PC-9 (cell line): ENCODE data around the gene TRIO. TPM values are rescaled to one million over a fixed set of nuclear protein-coding genes. Genes with fewer than 3 reads are reported as not detected.

Source experiments
- BruUV-seq: library from RNA; stranded (reverse); fragments of 400-500 nt; replicated peaks from 2 replicates; lab custom pipeline; 2021; lab: Mats Ljungman, UMichigan
- CTCF ChIA-PET: fragments of 300-600 bp; sonication (Branson Sonifier 250); formaldehyde crosslinking; loops from one replicate; lab custom pipeline; 2022; ENCODE audit warnings: antibody characterized with exemption; lab: Charles Lee
- POLR2A ChIA-PET: fragments of 300-600 bp; sonication (Branson Sonifier 250); formaldehyde crosslinking; loops from one replicate; lab custom pipeline; 2022; ENCODE audit warnings: antibody characterized with exemption; ENCODE audit not compliant: unreplicated experiment; lab: Charles Lee
- DNase-seq, 2 experiments: peaks; one replicate each; pipeline versions ENCODE4 v3.0.0 to v3.0.0-alpha.2; 2015 to 2022; ENCODE audit warnings: mixed read lengths in 1 of 2
- H2AFZ ChIP-seq: fragments of 200-600 bp; sonication (generic); 2 replicates; pipeline ENCODE4 v1.8.1; 2017; ENCODE audit warnings: antibody characterized with exemption
- H3F3A ChIP-seq: fragments of 200-600 bp; sonication (generic); 2 replicates; pipeline ENCODE4 v1.8.1; 2017; ENCODE audit warnings: antibody characterized with exemption, mild to moderate bottlenecking, low read depth; ENCODE audit not compliant: insufficient read depth
- H3K27ac ChIP-seq: fragments of 200-600 bp; sonication (generic); 2 replicates; pipeline ENCODE4 v1.6.1; 2016; ENCODE audit warnings: mixed run types
- H3K27me3 ChIP-seq: fragments of 200-600 bp; sonication (generic); 2 replicates; pipeline ENCODE4 v1.6.1; 2016; ENCODE audit warnings: low read depth, mixed run types; ENCODE audit not compliant: insufficient read depth
- H3K36me3 ChIP-seq: fragments of 200-600 bp; sonication (generic); 2 replicates; pipeline ENCODE4 v1.6.1; 2016; ENCODE audit warnings: low read depth, mixed run types
- H3K4me1 ChIP-seq: fragments of 200-600 bp; sonication (generic); replicated peaks from 2 replicates; pipeline ENCODE4 v1.6.1; 2016; ENCODE audit warnings: mixed run types; ENCODE audit not compliant: insufficient read depth
- H3K4me2 ChIP-seq: fragments of 200-600 bp; sonication (generic); 2 replicates; pipeline ENCODE4 v1.6.1; 2017; ENCODE audit warnings: mixed run types
- H3K4me3 ChIP-seq: fragments of 200-600 bp; sonication (generic); 2 replicates; pipeline ENCODE4 v1.6.1; 2016; ENCODE audit warnings: mixed run types
- H3K79me2 ChIP-seq: fragments of 200-600 bp; sonication (generic); 2 replicates; pipeline ENCODE4 v1.6.1; 2017; ENCODE audit warnings: low read depth, mixed run types
- H3K9me2 ChIP-seq: fragments of 200-600 bp; sonication (generic); 2 replicates; pipeline ENCODE4 v1.8.1; 2017; ENCODE audit warnings: mild to moderate bottlenecking; ENCODE audit not compliant: insufficient read depth
- H3K9me3 ChIP-seq: fragments of 200-600 bp; sonication (generic); 2 replicates; pipeline ENCODE4 v1.8.1; 2016; ENCODE audit warnings: low read depth; ENCODE audit not compliant: insufficient read depth
- H4K20me1 ChIP-seq: fragments of 200-600 bp; sonication (generic); 2 replicates; pipeline ENCODE4 v1.8.1; 2017; ENCODE audit not compliant: insufficient read depth
- EZH2 ChIP-seq: fragments of 200-600 bp; sonication (generic); IDR thresholded peaks from 2 replicates; pipeline ENCODE4 v1.8.0; 2017; ENCODE audit warnings: antibody characterized with exemption, low read depth
- intact Hi-C: fragments of 100-400 bp; cut with micrococcal nuclease; formaldehyde crosslinking; loops from one replicate; pipeline ENCODE4 v1.10.0; 2022; ENCODE audit not compliant: unreplicated experiment
- total RNA-seq: library from RNA; stranded (reverse); gene quantifications from 2 replicates; pipeline ENCODE4 v1.2.3, GENCODE V29; 2021
- TF ChIP-seq, protein P1 (sequence below): fragments of 200-600 bp; sonication (generic); conservative IDR thresholded peaks from 2 replicates; pipeline ENCODE4 v1.6.1; 2017; ENCODE audit warnings: mixed run types, antibody characterized with exemption, mild to moderate bottlenecking, moderate library complexity

Gene TRIO
- total RNA-seq, 1 experiment from 2014 or later: 596 TPM

DNA sequence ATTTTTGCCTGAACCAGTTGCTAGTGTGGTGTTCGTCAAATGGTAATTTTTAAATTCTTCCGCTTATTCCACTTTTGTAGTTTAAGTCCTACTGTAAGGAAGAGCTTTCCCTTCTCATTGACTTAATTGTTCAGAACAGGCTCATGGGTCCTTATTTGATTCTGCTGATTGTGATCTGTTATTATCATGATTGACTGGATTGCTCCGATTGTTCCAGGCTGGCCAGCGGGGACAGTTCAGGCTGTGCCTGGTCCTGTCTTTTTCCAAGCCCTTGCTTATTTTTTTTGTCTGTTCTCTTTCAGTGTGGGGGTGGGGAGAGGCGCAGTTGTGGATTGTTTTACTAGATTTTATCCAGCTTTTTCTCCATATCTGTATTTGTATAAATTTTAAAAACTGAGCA is 52.4 kb downstream of the TRIO start:
- BruUV-seq: no TSS peak
- H4K20me1 ChIP-seq: peaks cover 12% of the 10 kb centered on the region
- CTCF ChIA-PET: interaction anchor here (0.6 kb wide), 1 partner anchor 10 kb away, joined by 8 read pairs; no protein-coding TSS in a partner anchor

DNA sequence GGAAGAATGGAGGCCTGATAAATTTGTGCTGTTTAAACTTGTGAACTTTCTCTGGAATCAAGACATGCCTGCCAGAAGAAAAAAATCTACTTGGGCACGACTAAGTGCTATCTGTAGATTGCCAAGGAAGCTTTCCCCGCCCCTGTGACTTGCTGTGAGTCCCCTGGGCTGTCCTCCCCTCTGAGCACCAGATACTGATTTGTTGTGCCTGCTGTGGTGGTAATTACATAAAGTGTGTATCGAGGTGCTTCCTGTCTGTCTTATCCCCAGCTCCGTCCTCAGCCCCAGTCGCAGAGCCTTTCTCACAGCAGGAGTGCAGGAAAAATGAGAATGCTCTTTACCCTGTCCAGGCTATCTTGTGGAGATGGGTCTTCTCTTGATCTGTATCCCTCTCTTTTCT is 53.9 kb downstream of the TRIO start:
- peaks cover 51% of the 10 kb centered on the region for H3F3A ChIP-seq
- H3K79me2 ChIP-seq: peaks cover 100% of the 10 kb centered on the region
- DNase-seq: no peak
- peaks cover 15% of the 10 kb centered on the region for H3K4me1 ChIP-seq
- H3K4me2 ChIP-seq: no peak overlapping the region
- BruUV-seq: TSS peak; percentile 1
- CTCF ChIA-PET: no interaction called here
- H3K27me3 ChIP-seq: no peaks in the 10 kb centered on the region
- TF ChIP-seq, protein P1, sequence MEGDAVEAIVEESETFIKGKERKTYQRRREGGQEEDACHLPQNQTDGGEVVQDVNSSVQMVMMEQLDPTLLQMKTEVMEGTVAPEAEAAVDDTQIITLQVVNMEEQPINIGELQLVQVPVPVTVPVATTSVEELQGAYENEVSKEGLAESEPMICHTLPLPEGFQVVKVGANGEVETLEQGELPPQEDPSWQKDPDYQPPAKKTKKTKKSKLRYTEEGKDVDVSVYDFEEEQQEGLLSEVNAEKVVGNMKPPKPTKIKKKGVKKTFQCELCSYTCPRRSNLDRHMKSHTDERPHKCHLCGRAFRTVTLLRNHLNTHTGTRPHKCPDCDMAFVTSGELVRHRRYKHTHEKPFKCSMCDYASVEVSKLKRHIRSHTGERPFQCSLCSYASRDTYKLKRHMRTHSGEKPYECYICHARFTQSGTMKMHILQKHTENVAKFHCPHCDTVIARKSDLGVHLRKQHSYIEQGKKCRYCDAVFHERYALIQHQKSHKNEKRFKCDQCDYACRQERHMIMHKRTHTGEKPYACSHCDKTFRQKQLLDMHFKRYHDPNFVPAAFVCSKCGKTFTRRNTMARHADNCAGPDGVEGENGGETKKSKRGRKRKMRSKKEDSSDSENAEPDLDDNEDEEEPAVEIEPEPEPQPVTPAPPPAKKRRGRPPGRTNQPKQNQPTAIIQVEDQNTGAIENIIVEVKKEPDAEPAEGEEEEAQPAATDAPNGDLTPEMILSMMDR: no peak
- no peak for TF ChIP-seq EZH2
- peaks cover 12% of the 10 kb centered on the region for H4K20me1 ChIP-seq
- POLR2A ChIA-PET: no interaction called here
- H3K27ac ChIP-seq: no peak overlapping the region
- H2AFZ ChIP-seq: no peak overlapping the region
- intact Hi-C loops: no loop called here
- no peak overlapping the region for H3K4me3 ChIP-seq
- no peaks in the 10 kb centered on the region for H3K9me3 ChIP-seq
- peaks cover 6% of the 10 kb centered on the region; the same call in 1 of the 2 replicates for H3K36me3 ChIP-seq
- H3K9me2 ChIP-seq: no peaks in the 10 kb centered on the region

More for the DNA sequence above, 52.4 kb downstream of the TRIO start:
- Histone ChIP-seq H3K27me3 (no peaks in the 10 kb centered on the region), H2AFZ (no peak overlapping the region), H3K27ac (no peak overlapping the region), H3K79me2 (peaks cover 100% of the 10 kb centered on the region), H3K9me2 (no peaks in the 10 kb centered on the region), H3K36me3 (peaks cover 6% of the 10 kb centered on the region; the same call in 1 of the 2 replicates), H3K9me3 (no peaks in the 10 kb centered on the region), H3F3A (peaks cover 53% of the 10 kb centered on the region), H3K4me2 (no peak overlapping the region), H3K4me1 (peaks cover 30% of the 10 kb centered on the region), H3K4me3 (no peak overlapping the region)
- intact Hi-C loops: no loop called here
- POLR2A ChIA-PET: no interaction called here
- TF ChIP-seq EZH2: no peak
- TF ChIP-seq, protein P1: no peak
- DNase-seq: no peak

DNA sequence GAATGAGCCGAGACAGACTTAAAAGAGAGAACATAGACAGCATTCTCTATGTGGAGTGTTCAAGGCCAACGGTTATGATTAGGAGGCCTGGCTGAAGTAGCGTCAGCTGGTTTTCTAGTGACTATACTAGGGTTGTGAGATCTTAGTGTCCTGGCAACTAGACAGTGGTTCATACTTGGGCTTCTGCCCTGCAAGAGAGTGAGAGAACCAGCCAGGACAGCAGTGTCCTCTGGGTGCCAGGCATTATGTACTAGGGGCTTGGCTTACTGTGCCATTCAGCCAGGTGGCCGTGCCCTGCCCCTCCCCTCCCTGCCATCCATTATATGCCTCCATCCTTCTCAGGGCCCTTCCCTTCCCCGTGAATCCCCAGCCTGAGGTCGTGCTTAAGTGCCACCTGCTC is 56.8 kb downstream of the TRIO start:
- Histone ChIP-seq H3K79me2 (peaks cover 100% of the 10 kb centered on the region), H3K4me3 (no peak overlapping the region), H4K20me1 (peaks cover 12% of the 10 kb centered on the region), H3K4me1 (no peaks in the 10 kb centered on the region; the same call in 1 of the 2 replicates), H3K9me2 (no peaks in the 10 kb centered on the region), H3K27ac (no peak overlapping the region; the same call in 1 of the 2 replicates), H3K9me3 (no peaks in the 10 kb centered on the region), H3K27me3 (no peaks in the 10 kb centered on the region), H3K36me3 (no peaks in the 10 kb centered on the region; the same call in 1 of the 2 replicates), H3F3A (peaks cover 30% of the 10 kb centered on the region), H3K4me2 (no peak overlapping the region), H2AFZ (no peak overlapping the region)
- ChIA-PET POLR2A (no interaction called here), CTCF (interaction anchor here (1.0 kb wide), 1 partner anchor 10 kb away, joined by 3 read pairs; no protein-coding TSS in a partner anchor)
- no TSS peak for BruUV-seq
- DNase-seq: no peak
- TF ChIP-seq, protein P1: no peak
- TF ChIP-seq EZH2: no peak
- intact Hi-C loops: no loop called here
